H1 (cell line): ENCODE data around the gene RBMS1. TPM values are rescaled to one million over a fixed set of nuclear protein-coding genes. Genes with fewer than 3 reads are reported as not detected.

Source experiments
- CTCF ChIA-PET: fragments of 300-600 bp; sonication (Branson Sonifier 250); formaldehyde crosslinking; loops from one replicate; lab custom pipeline; 2021; ENCODE audit not compliant: partially characterized antibody; lab: Charles Lee
- POLR2A ChIA-PET: fragments of 300-600 bp; sonication (Branson Sonifier 250); formaldehyde crosslinking; loops from one replicate; lab custom pipeline; 2021; ENCODE audit warnings: inconsistent platforms; ENCODE audit not compliant: partially characterized antibody; lab: Charles Lee
- DNase-seq, 2 experiments: peaks; one replicate each; pipeline versions ENCODE4 v3.0.0 to v3.0.0-alpha.2; 2010 to 2022; ENCODE audit warnings: low spot score in 2 of 2, low read depth in 1 of 2, mixed read lengths in 1 of 2
- FAIRE-seq: peaks from 2 replicates; lab custom pipeline; 2011; peaks lifted over from hg19 to GRCh38; lab: Jason Lieb, UNC
- H2AFZ ChIP-seq: 2 replicates; pipeline ENCODE4 v1.8.1; 2012; ENCODE audit warnings: low read length, inconsistent platforms
- H2AK5ac ChIP-seq: 2 replicates; pipeline ENCODE4 v1.6.1; 2013; ENCODE audit warnings: low read depth, low read length
- H2BK120ac ChIP-seq: replicated peaks from 2 replicates; pipeline ENCODE3; 2013; ENCODE audit warnings: low read depth, low read length, inconsistent platforms
- H2BK12ac ChIP-seq: 2 replicates; pipeline ENCODE4 v1.6.1; 2013; ENCODE audit warnings: low read depth, low read length
- H2BK15ac ChIP-seq: 2 replicates; pipeline ENCODE4 v1.6.1; 2013; ENCODE audit warnings: low read length
- H2BK20ac ChIP-seq: 2 replicates; pipeline ENCODE4 v1.6.1; 2013; ENCODE audit warnings: low read length
- H2BK5ac ChIP-seq: 2 replicates; pipeline ENCODE4 v1.6.1; 2013; ENCODE audit warnings: low read depth, low read length
- H3K14ac ChIP-seq: 2 replicates; pipeline ENCODE4 v1.6.1; 2013; ENCODE audit warnings: inconsistent platforms; ENCODE audit not compliant: insufficient read length
- H3K18ac ChIP-seq: 2 replicates; pipeline ENCODE4 v1.6.1; 2013; ENCODE audit warnings: low read length; ENCODE audit errors: extremely low read depth
- H3K23ac ChIP-seq: 2 replicates; pipeline ENCODE4 v1.6.1; 2013; ENCODE audit warnings: inconsistent platforms; ENCODE audit not compliant: insufficient read length
- H3K23me2 ChIP-seq: 2 replicates; pipeline ENCODE4 v1.6.1; 2013; ENCODE audit warnings: low read depth, low read length
- H3K27ac ChIP-seq: 2 replicates; pipeline ENCODE4 v1.6.1; 2011; ENCODE audit warnings: low read depth, low read length, inconsistent platforms
- H3K27me3 ChIP-seq, 4 experiments: replicated peaks in 1 of 4; 1 replicate in 1 of 4; 2 replicates in 3 of 4; pipeline versions ENCODE4 v1.6.1 to v1.8.1; 2011 to 2013; ENCODE audit warnings: low read length in 3 of 4, mild to moderate bottlenecking in 3 of 4, inconsistent platforms in 2 of 4, mixed read lengths in 2 of 4, moderate library complexity in 1 of 4; ENCODE audit not compliant: control insufficient read depth in 3 of 4, insufficient read depth in 3 of 4; ENCODE audit errors: extremely low read depth in 1 of 4
- H3K36me3 ChIP-seq, 4 experiments: 2 replicates each; pipeline versions ENCODE4 v1.6.1 to v1.8.1; 2011 to 2013; ENCODE audit warnings: mild to moderate bottlenecking in 4 of 4, low read length in 3 of 4, moderate library complexity in 2 of 4, control low read depth in 1 of 4, inconsistent platforms in 1 of 4; ENCODE audit not compliant: insufficient read depth in 4 of 4, control insufficient read depth in 2 of 4
- H3K4ac ChIP-seq: replicated peaks from 2 replicates; pipeline ENCODE3; 2013; ENCODE audit warnings: low read length, low read depth, mixed read lengths, inconsistent platforms; ENCODE audit not compliant: insufficient read length
- H3K4me1 ChIP-seq, 4 experiments: replicated peaks in 1 of 4; 1 replicate in 1 of 4; 2 replicates in 3 of 4; pipeline versions ENCODE4 v1.6.1 to v1.8.1; 2011 to 2013; ENCODE audit warnings: low read length in 3 of 4, inconsistent platforms in 2 of 4, mixed read lengths in 1 of 4; ENCODE audit not compliant: insufficient read depth in 4 of 4, control insufficient read depth in 3 of 4
- H3K4me2 ChIP-seq, 2 experiments: 2 replicates each; pipeline versions ENCODE4 v1.6.1 to v1.8.1; 2011 to 2013; ENCODE audit warnings: low read depth in 2 of 2, low read length in 2 of 2, control low read depth in 1 of 2, inconsistent platforms in 1 of 2, mild to moderate bottlenecking in 1 of 2; ENCODE audit not compliant: insufficient read depth in 1 of 2
- H3K4me3 ChIP-seq, 4 experiments: fragments of 200-600, 300-600 bp in 1 of 4; sonication (generic), shearing (Covaris generic), sonication (Bioruptor Twin) in 1 of 4; 2 replicates each; pipeline versions ENCODE4 v1.5.1 to v1.8.1; 2011 to 2016; ENCODE audit warnings: low read length in 4 of 4, low read depth in 3 of 4, control low read depth in 2 of 4, inconsistent platforms in 2 of 4, mild to moderate bottlenecking in 2 of 4, mixed read lengths in 1 of 4, moderate library complexity in 1 of 4; ENCODE audit not compliant: insufficient read depth in 2 of 4; ENCODE audit errors: extremely low read depth in 1 of 4
- H3K56ac ChIP-seq: replicated peaks from 2 replicates; pipeline ENCODE3; 2013; ENCODE audit warnings: low read depth, mild to moderate bottlenecking, mixed read lengths, low read length, inconsistent platforms; ENCODE audit not compliant: insufficient read length
- H3K79me1 ChIP-seq: 2 replicates; pipeline ENCODE4 v1.6.1; 2013; ENCODE audit warnings: low read depth, low read length, control low read depth
- H3K79me2 ChIP-seq, 2 experiments: 2 replicates each; pipeline versions ENCODE4 v1.6.1 to v1.8.1; 2012 to 2013; ENCODE audit warnings: low read length in 2 of 2, mild to moderate bottlenecking in 2 of 2, inconsistent platforms in 1 of 2; ENCODE audit not compliant: insufficient read depth in 2 of 2, control insufficient read depth in 1 of 2
- H3K9ac ChIP-seq, 4 experiments: replicated peaks in 1 of 4; 1 replicate in 1 of 4; 2 replicates in 3 of 4; pipeline versions ENCODE4 v1.6.1 to v1.8.1; 2011 to 2013; ENCODE audit warnings: low read depth in 3 of 4, low read length in 3 of 4, control low read depth in 2 of 4, mild to moderate bottlenecking in 2 of 4, moderate library complexity in 2 of 4, inconsistent platforms in 1 of 4; ENCODE audit errors: extremely low read depth in 1 of 4
- H3K9me3 ChIP-seq, 2 experiments: 2 replicates each; pipeline versions ENCODE4 v1.6.1 to v1.8.1; 2012 to 2013; ENCODE audit warnings: mild to moderate bottlenecking in 2 of 2, moderate library complexity in 2 of 2, control low read depth in 1 of 2, inconsistent platforms in 1 of 2, low read depth in 1 of 2, low read length in 1 of 2, mixed read lengths in 1 of 2; ENCODE audit not compliant: insufficient read depth in 2 of 2
- H4K20me1 ChIP-seq, 2 experiments: replicated peaks in 1 of 2; 2 replicates each; pipeline versions ENCODE3 to v1.8.1; 2011 to 2013; ENCODE audit warnings: inconsistent platforms in 2 of 2, low read length in 2 of 2, mild to moderate bottlenecking in 1 of 2; ENCODE audit not compliant: insufficient read depth in 2 of 2, control insufficient read depth in 1 of 2
- H4K5ac ChIP-seq: 2 replicates; pipeline ENCODE4 v1.6.1; 2013; ENCODE audit warnings: low read length, low read depth, mixed read lengths, inconsistent platforms; ENCODE audit not compliant: insufficient read length
- H4K8ac ChIP-seq: 2 replicates; pipeline ENCODE4 v1.8.0; 2013; ENCODE audit warnings: mild to moderate bottlenecking, moderate library complexity, low read length, inconsistent platforms; ENCODE audit not compliant: insufficient read depth; ENCODE audit errors: extremely low read depth
- H4K91ac ChIP-seq: replicated peaks from 2 replicates; pipeline ENCODE3; 2013; ENCODE audit warnings: low read length, mixed read lengths, inconsistent platforms; ENCODE audit not compliant: insufficient read length
- CTCF ChIP-seq, 3 experiments: IDR thresholded peaks; 1 replicate in 2 of 3; 2 replicates in 1 of 3; pipeline versions ENCODE4 v1.5.1 to v1.6.1; 2011; ENCODE audit warnings: low read length in 3 of 3, mild to moderate bottlenecking in 3 of 3, inconsistent platforms in 2 of 3, low read depth in 1 of 3, moderate library complexity in 1 of 3; ENCODE audit not compliant: insufficient read depth in 1 of 3; ENCODE audit errors: control extremely low read depth in 1 of 3
- polyA plus RNA-seq, 7 experiments: library from polyadenylated mRNA; depleted of rRNA in 3 of 7; stranded (reverse) in 5 of 7; unstranded in 2 of 7; fragments of >200 nt in 5 of 7; fragments of 200-250 nt in 2 of 7; gene quantifications; 1 replicate in 5 of 7; 2 replicates in 1 of 7; 4 replicates in 1 of 7; pipeline versions ENCODE4 v1.2.1 to v1.2.3, GENCODE V29; 2011 to 2013; ENCODE audit warnings: missing spikeins in 2 of 7, mixed read lengths in 2 of 7
- total RNA-seq: library from RNA; stranded (reverse); fragmentation: NEBNext Ultra II Directional; extraction: Animal tissue kit (Norgen Biotek cat#: 25700); gene quantifications from 2 replicates; pipeline ENCODE4 v1.2.1, GENCODE V29; 2021
- TF ChIP-seq, protein P1 (sequence below): IDR thresholded peaks from 2 replicates; pipeline ENCODE4 v1.6.1; 2012; ENCODE audit warnings: inconsistent platforms

RBMS1 gene
- total and polyA plus RNA-seq, 2 of the 8 experiments (the other 6 are each of a cell fraction or from before 2014, with no cell fraction given) = 53.7 to 60.0 TPM

GRCh38 chr2:160318218-160318617 lies 175.4 kb downstream of the RBMS1 start:
- Histone ChIP-seq H3K27me3 (no peaks in the 10 kb centered on the region), H3K9ac (no peak overlapping the region), H2BK15ac (no peak overlapping the region), H3K56ac (no peak overlapping the region), H3K23me2 (no peaks in the 10 kb centered on the region), H2BK120ac (no peak overlapping the region), H3K9me3 (no peaks in the 10 kb centered on the region), H2BK20ac (no peak overlapping the region), H4K8ac (no peak overlapping the region), H3K18ac (no peak overlapping the region), H2BK12ac (no peak overlapping the region)
- no peak for DNase-seq
- TF ChIP-seq CTCF (IDR thresholded peaks at IDR 0.05; ENCODE audit: control extremely low read depth in 1 of 3, insufficient read depth in 1 of 3, low read depth in 1 of 3, low read length in 3 of 3) = no peak
- TF ChIP-seq, protein P1, sequence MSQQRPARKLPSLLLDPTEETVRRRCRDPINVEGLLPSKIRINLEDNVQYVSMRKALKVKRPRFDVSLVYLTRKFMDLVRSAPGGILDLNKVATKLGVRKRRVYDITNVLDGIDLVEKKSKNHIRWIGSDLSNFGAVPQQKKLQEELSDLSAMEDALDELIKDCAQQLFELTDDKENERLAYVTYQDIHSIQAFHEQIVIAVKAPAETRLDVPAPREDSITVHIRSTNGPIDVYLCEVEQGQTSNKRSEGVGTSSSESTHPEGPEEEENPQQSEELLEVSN = no peak
- TF ChIP-seq, all 59 proteins: peak for 0
- Histone ChIP-seq H4K20me1 (no peaks in the 10 kb centered on the region), H4K91ac (no peak overlapping the region), H3K79me1 (peaks cover 3% of the 10 kb centered on the region; the same call in 1 of the 2 replicates), H3K4me2 (no peak overlapping the region), H3K79me2 (peaks cover 0 to 12% of the 10 kb centered on the region in 2 experiments; a peak in 2 of 4 replicates), H3K23ac (no peak overlapping the region), H3K4me1 (no peaks in the 10 kb centered on the region; a peak in 1 of 7 replicates), H3K36me3 (no peaks in the 10 kb centered on the region; a peak in 1 of 8 replicates), H2AK5ac (no peak overlapping the region), H2BK5ac (no peak overlapping the region), H3K4me3 (no peak overlapping the region), H4K5ac (no peak overlapping the region), H2AFZ (no peak overlapping the region), H3K4ac (no peak overlapping the region), H3K14ac (no peak overlapping the region), H3K27ac (no peak overlapping the region)
- FAIRE-seq = no peak
- CTCF ChIA-PET = interaction anchor here (0.8 kb wide), 1 partner anchor 39 kb away, joined by 3 read pairs; no protein-coding TSS in a partner anchor
- POLR2A ChIA-PET = interaction anchor here (1.1 to 1.8 kb wide), 2 partner anchors 9 to 10 kb away, joined by 3 read pairs; no protein-coding TSS in a partner anchor
